Right atrium auricular region (tissue), 2 donors: ENCODE data around the gene DNAJC2. TPM values are rescaled to one million over a fixed set of nuclear protein-coding genes. Genes with fewer than 3 reads are reported as not detected.

Source experiments
- DNase-seq: peaks from one replicate; pipeline ENCODE4 v3.0.0-alpha.2; 2019; ENCODE audit warnings: low spot score
- H3K27ac ChIP-seq, 2 donors: fragments of 200-600 bp; sonication (generic); 1 replicate in 1 of 2; 2 replicates in 1 of 2; pipeline ENCODE4 v1.5.1; 2016 to 2019
- H3K27me3 ChIP-seq, 2 donors: fragments of 200-600 bp; sonication (generic); one replicate each; pipeline versions ENCODE4 v1.5.1 to v1.6.0; 2017 to 2019
- H3K36me3 ChIP-seq: fragments of 200-600 bp; sonication (generic); one replicate; pipeline ENCODE4 v1.5.1; 2016
- H3K4me1 ChIP-seq, 2 donors: fragments of 200-600 bp; sonication (generic); one replicate each; pipeline versions ENCODE4 v1.5.1 to v1.6.0; 2017 to 2019
- H3K4me3 ChIP-seq, 2 donors: fragments of 200-600 bp; sonication (generic); 1 replicate in 1 of 2; 2 replicates in 1 of 2; pipeline ENCODE4 v1.5.1; 2017 to 2019; ENCODE audit warnings: mild to moderate bottlenecking in 1 of 2, moderate library complexity in 1 of 2
- H3K9me3 ChIP-seq, 2 donors: fragments of 200-600 bp; sonication (generic); one replicate each; pipeline ENCODE4 v1.5.1; 2019
- CTCF ChIP-seq, 2 donors: fragments of 200-600 bp; sonication (generic); IDR thresholded peaks; one replicate each; pipeline ENCODE4 v1.5.1; 2019; ENCODE audit warnings: antibody characterized with exemption in 2 of 2
- total RNA-seq, 2 donors: library from RNA; depleted of rRNA; stranded (reverse); fragments of >200 nt; gene quantifications; one replicate each; pipeline ENCODE4 v1.1.0, GENCODE V29; 2016

The DNAJC2 gene
- total RNA-seq, 2 donors from 2014 or later, result 7.7 to 14.4 TPM

DNA sequence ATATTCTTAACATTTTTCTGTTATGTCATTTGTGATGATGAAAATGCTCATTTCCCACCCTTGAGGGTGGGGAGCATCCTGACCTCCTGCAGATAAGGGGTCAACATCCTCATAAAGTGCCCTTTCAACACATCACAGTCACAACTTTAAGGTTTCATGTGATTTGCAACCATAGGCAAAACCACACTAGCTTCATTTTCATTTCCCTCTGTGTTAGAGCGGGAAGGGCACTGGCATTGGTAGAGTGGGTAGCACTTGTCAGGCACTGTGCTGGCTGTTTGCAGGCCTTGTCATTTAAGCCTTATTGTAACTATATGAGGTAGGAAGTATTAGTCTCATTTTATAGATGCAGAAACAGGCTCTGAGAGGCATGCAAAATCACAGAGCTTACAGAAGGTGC is 42.7 kb upstream of the DNAJC2 start:
- H3K27me3 ChIP-seq, result no peaks in the 10 kb centered on the region
- no peak overlapping the region for H3K4me3 ChIP-seq
- H3K36me3 ChIP-seq, result no peaks in the 10 kb centered on the region
- TF ChIP-seq CTCF (IDR thresholded peaks at IDR 0.05), result no peak
- H3K9me3 ChIP-seq, result no peaks in the 10 kb centered on the region
- no peak for DNase-seq
- no peaks in the 10 kb centered on the region for H3K4me1 ChIP-seq
- H3K27ac ChIP-seq, result no peak overlapping the region

GRCh38 chr7:103382032-103382402 is 37.5 kb upstream of the DNAJC2 start:
- H3K4me1 ChIP-seq, result no peaks in the 10 kb centered on the region
- H3K4me3 ChIP-seq, result no peak overlapping the region
- no peaks in the 10 kb centered on the region for H3K27me3 ChIP-seq
- no peaks in the 10 kb centered on the region for H3K9me3 ChIP-seq
- no peaks in the 10 kb centered on the region for H3K36me3 ChIP-seq
- no peak overlapping the region for H3K27ac ChIP-seq
- TF ChIP-seq CTCF (IDR thresholded peaks at IDR 0.05), result no peak
- DNase-seq, result no peak

GRCh38 chr7:103381280-103382031 is 36.9 kb upstream of the DNAJC2 start:
- no peak overlapping the region for H3K4me3 ChIP-seq
- DNase-seq, result no peak
- H3K4me1 ChIP-seq, result no peaks in the 10 kb centered on the region
- no peaks in the 10 kb centered on the region for H3K36me3 ChIP-seq
- no peaks in the 10 kb centered on the region for H3K9me3 ChIP-seq
- no peak for TF ChIP-seq CTCF (IDR thresholded peaks at IDR 0.05)
- H3K27ac ChIP-seq, result no peak overlapping the region
- no peaks in the 10 kb centered on the region for H3K27me3 ChIP-seq

DNA sequence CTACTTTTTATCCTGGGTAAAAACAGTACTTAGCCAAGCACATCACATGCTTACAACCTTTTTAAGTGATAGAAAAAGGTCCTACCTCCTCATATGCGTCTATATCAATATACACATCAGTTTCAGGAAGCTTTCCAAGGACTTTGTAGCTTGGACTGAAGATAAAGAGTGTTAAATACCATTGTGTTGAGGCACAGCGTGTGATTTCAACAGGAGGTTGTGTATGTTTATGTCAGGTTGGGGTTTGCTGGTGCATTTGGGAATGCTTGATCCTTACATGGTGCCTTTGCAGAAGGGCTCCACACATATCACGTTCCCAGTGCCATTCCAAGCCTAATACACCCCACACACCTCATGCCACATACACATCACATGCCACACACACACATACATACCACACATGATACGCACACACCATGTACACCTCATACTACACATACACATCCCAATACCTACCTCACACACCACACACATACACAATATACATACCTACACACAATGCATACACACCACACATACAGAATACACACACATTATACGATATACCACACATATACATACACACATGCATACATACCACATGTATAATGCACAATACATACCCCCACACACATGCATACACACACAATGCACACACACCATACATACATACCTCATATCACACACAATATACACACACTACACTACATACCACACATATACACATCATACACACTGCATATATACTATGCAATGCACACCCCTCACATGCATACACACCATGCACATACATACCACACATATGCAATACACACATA is 36.0 kb upstream of the DNAJC2 start:
- no peak for DNase-seq
- no peaks in the 10 kb centered on the region for H3K27me3 ChIP-seq
- no peak for TF ChIP-seq CTCF (IDR thresholded peaks at IDR 0.05)
- no peaks in the 10 kb centered on the region for H3K4me1 ChIP-seq
- H3K36me3 ChIP-seq, result no peaks in the 10 kb centered on the region
- H3K4me3 ChIP-seq, result no peak overlapping the region
- H3K27ac ChIP-seq, result no peak overlapping the region
- H3K9me3 ChIP-seq, result no peaks in the 10 kb centered on the region

DNA sequence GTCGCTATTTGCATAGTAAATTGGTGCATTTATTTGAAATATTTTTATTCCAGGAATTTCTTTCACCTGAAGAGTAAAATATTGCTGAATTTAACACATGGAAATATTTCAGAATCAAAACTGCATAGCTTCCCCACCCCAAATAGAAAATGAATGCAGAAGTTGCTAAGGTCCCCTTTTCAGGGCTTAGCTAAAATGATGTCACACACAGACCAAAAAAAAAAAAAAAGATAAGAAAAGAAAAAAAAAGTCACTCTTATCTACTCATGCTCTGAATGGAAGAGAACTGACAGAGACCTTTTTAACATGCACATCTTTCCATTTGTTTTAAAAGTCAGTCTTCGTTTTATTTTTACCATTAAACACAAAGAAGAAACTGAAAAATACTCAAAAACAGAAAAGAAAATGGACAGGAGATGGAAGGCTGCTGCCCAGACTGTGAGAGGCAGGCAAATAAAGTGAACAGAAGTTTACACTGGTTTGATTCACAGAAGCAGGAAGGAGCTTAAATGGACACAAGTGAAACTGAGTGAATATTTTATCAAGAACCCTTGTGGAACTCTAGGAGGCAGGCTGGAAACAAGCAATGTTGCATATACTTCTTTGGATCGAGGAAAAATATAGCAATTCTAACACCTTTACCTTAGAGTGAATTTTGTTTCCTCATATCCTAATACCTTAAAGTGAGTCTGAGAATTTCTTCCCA is 34.9 kb upstream of the DNAJC2 start:
- Histone ChIP-seq H3K4me1 (no peaks in the 10 kb centered on the region), H3K27me3 (no peaks in the 10 kb centered on the region)
- TF ChIP-seq CTCF (IDR thresholded peaks at IDR 0.05), result no peak

More for the DNA sequence above, 34.9 kb upstream of the DNAJC2 start:
- H3K4me3 ChIP-seq, result no peak overlapping the region
- DNase-seq, result no peak
- H3K27ac ChIP-seq, result no peak overlapping the region
- no peaks in the 10 kb centered on the region for H3K9me3 ChIP-seq
- no peaks in the 10 kb centered on the region for H3K36me3 ChIP-seq
